22Rv1 (cell line): ENCODE data around the gene ZBTB34.

ENCODE experiments used
- ZFX ChIP-seq: fragments of 450-650 bp; IDR thresholded peaks from 2 replicates; pipeline ENCODE4 v1.6.1; 2017; ENCODE audit warnings: antibody characterized with exemption, borderline replicate concordance
- TF ChIP-seq, protein P1 (sequence below): fragments of 450-650 bp; IDR thresholded peaks from 2 replicates; pipeline ENCODE4 v1.5.1; 2017; ENCODE audit warnings: mild to moderate bottlenecking

DNA sequence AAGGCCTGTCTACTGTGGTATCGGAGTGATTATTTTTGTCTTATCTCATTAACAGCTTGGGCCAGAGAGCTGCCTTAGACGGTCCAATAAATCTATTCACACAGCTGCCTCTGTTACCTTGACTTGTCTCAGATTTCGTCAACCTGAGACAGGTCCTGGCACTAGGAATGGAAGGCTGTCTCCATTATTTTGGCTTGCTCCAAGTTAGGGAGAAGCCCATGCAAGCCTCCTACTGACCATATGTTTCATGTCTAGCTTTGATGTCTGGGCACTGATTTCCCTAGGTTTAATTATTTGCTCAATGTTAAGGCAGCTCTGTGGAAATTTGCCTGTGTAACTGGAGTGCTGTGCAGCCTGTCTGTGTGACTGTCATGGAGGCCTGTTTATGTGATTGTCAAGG is 41.8 kb downstream of the ZBTB34 start:
- TF ChIP-seq, protein P1, sequence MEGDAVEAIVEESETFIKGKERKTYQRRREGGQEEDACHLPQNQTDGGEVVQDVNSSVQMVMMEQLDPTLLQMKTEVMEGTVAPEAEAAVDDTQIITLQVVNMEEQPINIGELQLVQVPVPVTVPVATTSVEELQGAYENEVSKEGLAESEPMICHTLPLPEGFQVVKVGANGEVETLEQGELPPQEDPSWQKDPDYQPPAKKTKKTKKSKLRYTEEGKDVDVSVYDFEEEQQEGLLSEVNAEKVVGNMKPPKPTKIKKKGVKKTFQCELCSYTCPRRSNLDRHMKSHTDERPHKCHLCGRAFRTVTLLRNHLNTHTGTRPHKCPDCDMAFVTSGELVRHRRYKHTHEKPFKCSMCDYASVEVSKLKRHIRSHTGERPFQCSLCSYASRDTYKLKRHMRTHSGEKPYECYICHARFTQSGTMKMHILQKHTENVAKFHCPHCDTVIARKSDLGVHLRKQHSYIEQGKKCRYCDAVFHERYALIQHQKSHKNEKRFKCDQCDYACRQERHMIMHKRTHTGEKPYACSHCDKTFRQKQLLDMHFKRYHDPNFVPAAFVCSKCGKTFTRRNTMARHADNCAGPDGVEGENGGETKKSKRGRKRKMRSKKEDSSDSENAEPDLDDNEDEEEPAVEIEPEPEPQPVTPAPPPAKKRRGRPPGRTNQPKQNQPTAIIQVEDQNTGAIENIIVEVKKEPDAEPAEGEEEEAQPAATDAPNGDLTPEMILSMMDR = no peak
- no peak for TF ChIP-seq ZFX
